NCI-H1694 treated with DMSO at 0.1 percent for 48 hours (cell line): ENCODE measurements around the gene MORF4L1.
"Not testable (repeated sequence)": the region's sequence is repeated elsewhere in the genome, so short reads cannot be mapped to it uniquely, and the experiment has no call there.

Source experiments
- DNase-seq: peaks from one replicate; lab custom pipeline; 2025; lab: John Stamatoyannopoulos, UW

MORF4L1 gene

GRCh38 chr15:78927077-78927790 lies 54.5 kb downstream of the MORF4L1 start:
- no peak for DNase-seq

- DNase-seq, result not testable (repeated sequence)
Measured at GRCh38 chr15:78928176-78928575, 55.5 kb downstream of the MORF4L1 start.

- no peak for DNase-seq
Measured at GRCh38 chr15:78928616-78929093, 56.0 kb downstream of the MORF4L1 start.

GRCh38 chr15:78929536-78930264 lies 57.0 kb downstream of the MORF4L1 start:
- DNase-seq, result no peak

GRCh38 chr15:78930577-78931388 lies 58.1 kb downstream of the MORF4L1 start:
- DNase-seq, result no peak

GRCh38 chr15:78931439-78932257 lies 59.0 kb downstream of the MORF4L1 start:
- no peak for DNase-seq

GRCh38 chr15:78932258-78932808 lies 59.6 kb downstream of the MORF4L1 start:
- no peak for DNase-seq

GRCh38 chr15:78933187-78933822 lies 60.6 kb downstream of the MORF4L1 start:
- no peak for DNase-seq

GRCh38 chr15:78933823-78934654 lies 61.3 kb downstream of the MORF4L1 start:
- no peak for DNase-seq

GRCh38 chr15:78934655-78935023 lies 61.9 kb downstream of the MORF4L1 start:
- DNase-seq, result no peak

GRCh38 chr15:78937132-78937739 lies 64.5 kb downstream of the MORF4L1 start:
- DNase-seq, result no peak

- no peak for DNase-seq
Measured at GRCh38 chr15:78938658-78939488, 66.2 kb downstream of the MORF4L1 start.

GRCh38 chr15:78942741-78943140 lies 70.1 kb downstream of the MORF4L1 start:
- no peak for DNase-seq

GRCh38 chr15:78943692-78944091 lies 71.0 kb downstream of the MORF4L1 start:
- no peak for DNase-seq

- no peak for DNase-seq
Measured at GRCh38 chr15:78944202-78944625, 71.5 kb downstream of the MORF4L1 start.

- no peak for DNase-seq
Measured at GRCh38 chr15:78944669-78945407, 72.1 kb downstream of the MORF4L1 start, which contains the start of gene CTSH. Gene CTSH, minus strand, starts transcription at chr15:78945046. Its CDS starts 65 bp downstream, at chr15:78944981.

- DNase-seq, result no peak
Measured at GRCh38 chr15:78946493-78946892, 73.8 kb downstream of the MORF4L1 start.

GRCh38 chr15:78947506-78947905 lies 74.8 kb downstream of the MORF4L1 start:
- no peak for DNase-seq
